Panc1 (cell line): Measurements from ENCODE around the gene LMOD1. TPM values are rescaled to one million over a fixed set of nuclear protein-coding genes. Genes with fewer than 3 reads are reported as not detected.
A peak's percentile ranks its signal among the peaks of the same experiment; 100 is the strongest.

Source experiments
- ATAC-seq: fragments of 200-7000 bp; cut with Tn5 transposase; 2 replicates; pipeline ENCODE4 v1.9.1; 2020; ENCODE audit warnings: mild to moderate bottlenecking, moderate library complexity
- BruUV-seq: library from RNA; stranded (reverse); fragments of 400-500 nt; replicated peaks from 2 replicates; lab custom pipeline; 2021; lab: Mats Ljungman, UMichigan
- CTCF ChIA-PET: fragments of 300-600 bp; sonication (Branson Sonifier 250); formaldehyde crosslinking; loops from one replicate; lab custom pipeline; 2022; ENCODE audit warnings: antibody characterized with exemption; lab: Charles Lee
- POLR2A ChIA-PET: fragments of 300-600 bp; sonication (Branson Sonifier 250); formaldehyde crosslinking; loops from one replicate; lab custom pipeline; 2022; ENCODE audit warnings: antibody characterized with exemption; lab: Charles Lee
- DNase-seq: peaks from one replicate; pipeline ENCODE4 v3.0.0-alpha.2; 2010; ENCODE audit warnings: low read depth, low spot score
- H3K27ac ChIP-seq: 2 replicates; pipeline ENCODE4 v1.5.1; 2011; ENCODE audit warnings: mild to moderate bottlenecking, low read length, inconsistent platforms
- H3K27me3 ChIP-seq: fragments of 200-500 bp; sonication (Bioruptor generic); 2 replicates; pipeline ENCODE4 v1.6.0; 2014; ENCODE audit warnings: low read length, inconsistent platforms; ENCODE audit not compliant: control insufficient read depth, insufficient read depth
- H3K36me3 ChIP-seq: fragments of 200-500 bp; sonication (Bioruptor generic); 2 replicates; pipeline ENCODE4 v1.5.1; 2014; ENCODE audit warnings: inconsistent platforms, mild to moderate bottlenecking, low read length, moderate library complexity; ENCODE audit not compliant: control insufficient read depth, insufficient read depth
- H3K4me1 ChIP-seq: 2 replicates; pipeline ENCODE4 v1.5.1; 2011; ENCODE audit warnings: inconsistent platforms, mild to moderate bottlenecking, low read length, moderate library complexity; ENCODE audit not compliant: control insufficient read depth, insufficient read depth
- H3K4me3 ChIP-seq, 2 experiments: 2 replicates each; pipeline ENCODE4 v1.5.1; 2011 to 2012; ENCODE audit warnings: low read depth in 2 of 2, low read length in 2 of 2, mild to moderate bottlenecking in 2 of 2, inconsistent platforms in 1 of 2, moderate library complexity in 1 of 2
- H3K9me3 ChIP-seq: fragments of 200-500 bp; sonication (Bioruptor generic); 2 replicates; pipeline ENCODE4 v1.5.1; 2014; ENCODE audit warnings: low read depth, mild to moderate bottlenecking, inconsistent platforms, low read length, moderate library complexity; ENCODE audit not compliant: control insufficient read depth, insufficient read depth
- POLR2AphosphoS5 ChIP-seq: IDR thresholded peaks from 2 replicates; pipeline ENCODE4 v1.6.1; 2012; ENCODE audit warnings: mild to moderate bottlenecking, low read depth, low read length, moderate library complexity
- SIN3A ChIP-seq: IDR thresholded peaks from 2 replicates; pipeline ENCODE4 v1.6.1; 2012; ENCODE audit warnings: low read depth, mild to moderate bottlenecking, low read length, moderate library complexity, borderline replicate concordance; ENCODE audit not compliant: insufficient read depth
- TCF7L2 ChIP-seq: IDR thresholded peaks from 2 replicates; pipeline ENCODE4 v1.6.1; 2011; ENCODE audit warnings: mild to moderate bottlenecking, low read depth, low read length, inconsistent platforms
- in situ Hi-C: cut with HindIII; loops from 2 replicates; pipeline ENCODE4 v1.10.0; 2016; ENCODE audit warnings: low sequenced_read_pairs, low pct_unique_long_range_greater_than_20kb
- intact Hi-C: fragments of 100-400 bp; cut with micrococcal nuclease; formaldehyde crosslinking; loops from one replicate; pipeline ENCODE4 v1.10.0; 2022; ENCODE audit not compliant: unreplicated experiment
- total RNA-seq: library from RNA; stranded (reverse); gene quantifications from one replicate; pipeline ENCODE4 v1.2.1, GENCODE V29; 2021; ENCODE audit not compliant: unreplicated experiment
- TF ChIP-seq, protein P1 (sequence below), 2 experiments: IDR thresholded peaks; 2 replicates each; pipeline ENCODE4 v1.6.1; 2011 to 2012; ENCODE audit warnings: low read depth in 2 of 2, control low read depth in 1 of 2, low read length in 1 of 2, mild to moderate bottlenecking in 1 of 2, moderate library complexity in 1 of 2; ENCODE audit not compliant: insufficient read depth in 1 of 2
- TF ChIP-seq, protein P2 (sequence below): fragments of 450-650 bp; IDR thresholded peaks from 2 replicates; pipeline ENCODE4 v1.5.1; 2017; ENCODE audit warnings: mild to moderate bottlenecking

LMOD1 gene
- total RNA-seq, 1 experiment from 2014 or later = 0.13 TPM

DNA sequence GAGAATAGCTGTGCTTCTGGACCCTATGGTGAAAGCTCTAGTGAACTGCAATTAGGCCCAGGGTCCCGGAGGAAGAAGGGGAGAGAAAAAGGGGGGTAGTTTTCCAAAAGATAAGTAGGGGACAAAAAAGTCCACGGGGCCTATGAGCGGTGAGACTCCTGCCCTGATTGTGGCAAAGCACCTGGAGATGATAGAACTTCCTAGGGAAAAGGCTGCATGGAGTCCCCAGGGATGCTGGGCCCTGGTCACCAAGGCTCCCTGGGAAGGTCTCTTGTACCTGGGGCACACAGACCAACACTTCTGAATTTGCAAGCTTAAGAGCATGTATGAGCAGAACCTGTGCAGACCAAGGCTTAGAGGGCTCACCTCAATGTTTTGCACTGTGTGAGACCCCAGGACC, 63.1 kb downstream of the LMOD1 start:
- no peak overlapping the region for H3K27ac ChIP-seq
- BruUV-seq = no TSS peak
- H3K4me3 ChIP-seq = no peak overlapping the region
- ChIA-PET POLR2A (interaction anchor here (0.6 to 0.9 kb wide), 3 partner anchors 49 to 153 kb away, joined by 4 to 13 read pairs (median 10); no protein-coding TSS in a partner anchor), CTCF (interaction anchor here (0.6 to 1.7 kb wide), 3 partner anchors 10 to 251 kb away, joined by 6 to 11 read pairs (median 6); no protein-coding TSS in a partner anchor)
- no peaks in the 10 kb centered on the region for H3K27me3 ChIP-seq
- H3K36me3 ChIP-seq = no peaks in the 10 kb centered on the region
- DNase-seq = no peak
- ATAC-seq = no peak; the same call in 1 of the 2 replicates
- intact Hi-C loops = no loop called here
- in situ Hi-C loops = no loop called here
- H3K9me3 ChIP-seq = no peaks in the 10 kb centered on the region
- H3K4me1 ChIP-seq = peaks cover 4% of the 10 kb centered on the region
- no peak for TF ChIP-seq TCF7L2
- no peak for TF ChIP-seq SIN3A
- TF ChIP-seq POLR2AphosphoS5 = no peak; the same call in 1 of the 2 replicates
- TF ChIP-seq, protein P1, sequence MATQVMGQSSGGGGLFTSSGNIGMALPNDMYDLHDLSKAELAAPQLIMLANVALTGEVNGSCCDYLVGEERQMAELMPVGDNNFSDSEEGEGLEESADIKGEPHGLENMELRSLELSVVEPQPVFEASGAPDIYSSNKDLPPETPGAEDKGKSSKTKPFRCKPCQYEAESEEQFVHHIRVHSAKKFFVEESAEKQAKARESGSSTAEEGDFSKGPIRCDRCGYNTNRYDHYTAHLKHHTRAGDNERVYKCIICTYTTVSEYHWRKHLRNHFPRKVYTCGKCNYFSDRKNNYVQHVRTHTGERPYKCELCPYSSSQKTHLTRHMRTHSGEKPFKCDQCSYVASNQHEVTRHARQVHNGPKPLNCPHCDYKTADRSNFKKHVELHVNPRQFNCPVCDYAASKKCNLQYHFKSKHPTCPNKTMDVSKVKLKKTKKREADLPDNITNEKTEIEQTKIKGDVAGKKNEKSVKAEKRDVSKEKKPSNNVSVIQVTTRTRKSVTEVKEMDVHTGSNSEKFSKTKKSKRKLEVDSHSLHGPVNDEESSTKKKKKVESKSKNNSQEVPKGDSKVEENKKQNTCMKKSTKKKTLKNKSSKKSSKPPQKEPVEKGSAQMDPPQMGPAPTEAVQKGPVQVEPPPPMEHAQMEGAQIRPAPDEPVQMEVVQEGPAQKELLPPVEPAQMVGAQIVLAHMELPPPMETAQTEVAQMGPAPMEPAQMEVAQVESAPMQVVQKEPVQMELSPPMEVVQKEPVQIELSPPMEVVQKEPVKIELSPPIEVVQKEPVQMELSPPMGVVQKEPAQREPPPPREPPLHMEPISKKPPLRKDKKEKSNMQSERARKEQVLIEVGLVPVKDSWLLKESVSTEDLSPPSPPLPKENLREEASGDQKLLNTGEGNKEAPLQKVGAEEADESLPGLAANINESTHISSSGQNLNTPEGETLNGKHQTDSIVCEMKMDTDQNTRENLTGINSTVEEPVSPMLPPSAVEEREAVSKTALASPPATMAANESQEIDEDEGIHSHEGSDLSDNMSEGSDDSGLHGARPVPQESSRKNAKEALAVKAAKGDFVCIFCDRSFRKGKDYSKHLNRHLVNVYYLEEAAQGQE (IDR thresholded peaks at IDR 0.05; ENCODE audit: insufficient read depth in 1 of 2, low read depth in 2 of 2, low read length in 1 of 2) = no peak
- TF ChIP-seq, protein P2, sequence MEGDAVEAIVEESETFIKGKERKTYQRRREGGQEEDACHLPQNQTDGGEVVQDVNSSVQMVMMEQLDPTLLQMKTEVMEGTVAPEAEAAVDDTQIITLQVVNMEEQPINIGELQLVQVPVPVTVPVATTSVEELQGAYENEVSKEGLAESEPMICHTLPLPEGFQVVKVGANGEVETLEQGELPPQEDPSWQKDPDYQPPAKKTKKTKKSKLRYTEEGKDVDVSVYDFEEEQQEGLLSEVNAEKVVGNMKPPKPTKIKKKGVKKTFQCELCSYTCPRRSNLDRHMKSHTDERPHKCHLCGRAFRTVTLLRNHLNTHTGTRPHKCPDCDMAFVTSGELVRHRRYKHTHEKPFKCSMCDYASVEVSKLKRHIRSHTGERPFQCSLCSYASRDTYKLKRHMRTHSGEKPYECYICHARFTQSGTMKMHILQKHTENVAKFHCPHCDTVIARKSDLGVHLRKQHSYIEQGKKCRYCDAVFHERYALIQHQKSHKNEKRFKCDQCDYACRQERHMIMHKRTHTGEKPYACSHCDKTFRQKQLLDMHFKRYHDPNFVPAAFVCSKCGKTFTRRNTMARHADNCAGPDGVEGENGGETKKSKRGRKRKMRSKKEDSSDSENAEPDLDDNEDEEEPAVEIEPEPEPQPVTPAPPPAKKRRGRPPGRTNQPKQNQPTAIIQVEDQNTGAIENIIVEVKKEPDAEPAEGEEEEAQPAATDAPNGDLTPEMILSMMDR = no peak

DNA sequence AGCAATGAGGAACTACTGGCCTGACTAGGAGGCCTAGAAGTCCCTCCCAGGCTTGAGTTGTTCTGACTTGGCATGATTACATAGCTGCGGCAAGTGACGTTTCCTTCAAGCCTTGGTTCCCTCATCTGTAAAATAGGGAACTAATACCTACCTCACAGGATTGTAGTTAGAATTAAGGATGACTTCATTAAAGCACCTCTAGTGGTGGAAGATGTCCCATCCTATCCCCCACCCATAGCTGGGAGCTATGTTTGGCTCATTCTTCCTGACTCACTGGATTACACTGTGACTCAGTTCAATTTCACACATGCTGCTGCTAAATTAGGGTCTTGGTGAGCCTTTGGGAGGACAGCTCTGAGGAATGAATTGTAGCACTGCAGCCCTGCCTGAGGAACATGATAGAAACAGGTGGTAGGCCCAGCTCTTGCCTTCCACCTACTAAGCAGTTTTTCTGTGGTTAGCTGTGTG, 63.6 kb downstream of the LMOD1 start:
- in situ Hi-C loops (no loop called here), intact Hi-C loops (no loop called here)
- Histone ChIP-seq H3K27me3 (no peaks in the 10 kb centered on the region), H3K9me3 (no peaks in the 10 kb centered on the region), H3K4me1 (no peaks in the 10 kb centered on the region), H3K27ac (no peak overlapping the region), H3K4me3 (no peak overlapping the region), H3K36me3 (no peaks in the 10 kb centered on the region)
- peak; percentile 84 for DNase-seq
- no TSS peak for BruUV-seq
- POLR2A ChIA-PET = interaction anchor here (0.6 to 0.9 kb wide), 6 partner anchors 10 to 154 kb away, joined by 3 to 13 read pairs (median 7); no protein-coding TSS in a partner anchor
- peak; percentile 43 for ATAC-seq
- 0 out of 2 replicates have a peak, but pooled peaks have one; percentile 16 for TF ChIP-seq POLR2AphosphoS5
- TF ChIP-seq, protein P1 (IDR thresholded peaks at IDR 0.05; ENCODE audit: insufficient read depth in 1 of 2, low read depth in 2 of 2, low read length in 1 of 2) = no peak
- CTCF ChIA-PET = interaction anchor here (0.6 to 1.7 kb wide), 3 partner anchors 11 to 250 kb away, joined by 6 to 11 read pairs (median 6); no protein-coding TSS in a partner anchor
